HG03060 (cell line): ENCODE results near the gene VASN.
"Not testable (repeated sequence)": the region's sequence is repeated elsewhere in the genome, so short reads cannot be mapped to it uniquely, and the experiment has no call there.

Experiments used
- ATAC-seq: cut with Tn5 transposase; IDR thresholded peaks from one replicate; pipeline ENCODE4 v1.9.1; 2021; ENCODE audit warnings: low read depth, moderate number of reproducible peaks; ENCODE audit not compliant: unreplicated experiment

VASN gene

GRCh38 chr16:4371357-4372000, at the start of gene VASN:
TSS of gene VASN (plus strand) at chr16:4371848. CDS start at chr16:4380878, 9,030 bp downstream.
- ATAC-seq: no peak

GRCh38 chr16:4322121-4323052, 49.3 kb upstream of the VASN start:
- ATAC-seq: no peak

GRCh38 chr16:4323071-4323844, 48.4 kb upstream of the VASN start:
- ATAC-seq: no peak

- ATAC-seq: no peak
Measured at GRCh38 chr16:4323845-4324488, 47.7 kb upstream of the VASN start.

GRCh38 chr16:4324492-4325252, 47.0 kb upstream of the VASN start:
- ATAC-seq: no peak

- no peak for ATAC-seq
Measured at GRCh38 chr16:4325253-4325758, 46.3 kb upstream of the VASN start.

- no peak for ATAC-seq
Measured at GRCh38 chr16:4327386-4328045, 44.1 kb upstream of the VASN start.

- no peak for ATAC-seq
Measured at GRCh38 chr16:4328046-4328781, 43.4 kb upstream of the VASN start.

GRCh38 chr16:4328782-4329775, 42.6 kb upstream of the VASN start:
- ATAC-seq: no peak

- no peak for ATAC-seq
Measured at GRCh38 chr16:4330277-4330874, 41.3 kb upstream of the VASN start.

GRCh38 chr16:4332083-4332482, 39.6 kb upstream of the VASN start:
- no peak for ATAC-seq

GRCh38 chr16:4332623-4333307, 38.9 kb upstream of the VASN start:
- ATAC-seq: no peak

- ATAC-seq: no peak
Measured at GRCh38 chr16:4333308-4333638, 38.4 kb upstream of the VASN start.

GRCh38 chr16:4333714-4334113, 37.9 kb upstream of the VASN start:
- ATAC-seq: not testable (repeated sequence)

GRCh38 chr16:4334724-4335495, 36.7 kb upstream of the VASN start:
- no peak for ATAC-seq
